Mucosa of gallbladder (tissue), 1 donor: ENCODE measurements around the gene MYH7. TPM values are rescaled to one million over a fixed set of nuclear protein-coding genes. Genes with fewer than 3 reads are reported as not detected.
"Not testable (repeated sequence)": the region's sequence is repeated elsewhere in the genome, so short reads cannot be mapped to it uniquely, and the experiment has no call there.

ENCODE experiments used
- DNase-seq: peaks from one replicate; pipeline ENCODE4 v3.0.0-alpha.2; 2020; ENCODE audit warnings: low spot score
- total RNA-seq: library from RNA; stranded (reverse); gene quantifications from one replicate; pipeline ENCODE4 v1.2.1, GENCODE V29; 2021
- donor health status: DM: no; HTN: no; CAD: no.

The MYH7 gene
- total RNA-seq, 1 donor from 2014 or later: 0.12 TPM

GRCh38 chr14:23387916-23388882 is 47.3 kb downstream of the MYH7 start:
- no peak for DNase-seq

GRCh38 chr14:23386999-23387398 is 48.5 kb downstream of the MYH7 start:
- no peak for DNase-seq

DNA sequence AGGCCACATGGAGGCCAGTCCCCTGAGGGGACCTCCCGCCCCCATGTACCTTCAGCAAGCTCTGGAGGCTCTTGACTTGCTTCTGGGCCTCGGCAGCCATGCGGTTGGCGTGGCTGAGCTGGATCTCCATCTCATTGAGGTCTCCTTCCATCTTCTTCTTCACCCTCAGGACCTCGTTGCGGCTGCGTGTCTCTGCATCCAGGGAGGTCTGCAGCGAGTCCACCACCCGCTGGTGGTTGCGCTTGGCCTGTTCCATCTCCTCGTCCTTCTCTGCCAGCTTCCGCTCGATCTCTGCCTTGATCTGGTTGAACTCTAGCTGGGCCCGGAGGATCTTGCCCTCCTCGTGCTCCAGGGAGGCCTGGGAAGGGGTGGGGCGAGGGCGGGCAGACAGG is 49.2 kb downstream of the MYH7 start:
- not testable (repeated sequence) for DNase-seq

DNA sequence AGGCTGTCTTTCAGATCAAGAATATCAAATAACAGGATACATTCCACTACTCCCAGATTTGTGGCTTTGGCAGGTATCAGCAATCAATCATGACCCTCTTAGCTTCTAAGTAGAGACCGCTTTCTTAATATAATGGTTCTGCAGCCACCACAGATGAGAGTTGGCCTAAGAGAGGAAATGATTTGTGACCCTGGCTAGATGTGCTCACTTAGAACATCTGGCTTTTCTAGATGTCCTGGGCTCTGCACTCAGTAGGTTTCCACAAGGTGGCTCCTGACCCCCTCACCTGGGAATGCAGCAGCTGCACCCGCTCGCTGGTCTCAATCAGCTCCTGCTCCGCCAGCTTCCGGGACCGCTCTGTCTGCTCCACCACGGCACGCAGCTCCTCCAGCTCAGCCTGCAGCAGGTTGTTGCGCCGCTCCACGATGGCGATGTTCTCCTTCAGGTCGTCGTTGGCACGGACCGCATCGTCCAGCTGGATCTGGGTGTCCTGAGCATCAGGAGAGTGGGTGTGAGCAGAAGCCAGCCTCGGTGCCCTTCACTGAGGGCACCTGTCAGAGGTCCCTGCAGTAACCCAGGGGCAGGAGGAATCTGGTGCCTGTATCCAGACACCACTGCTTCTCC is 49.7 kb downstream of the MYH7 start:
- no peak for DNase-seq

DNA sequence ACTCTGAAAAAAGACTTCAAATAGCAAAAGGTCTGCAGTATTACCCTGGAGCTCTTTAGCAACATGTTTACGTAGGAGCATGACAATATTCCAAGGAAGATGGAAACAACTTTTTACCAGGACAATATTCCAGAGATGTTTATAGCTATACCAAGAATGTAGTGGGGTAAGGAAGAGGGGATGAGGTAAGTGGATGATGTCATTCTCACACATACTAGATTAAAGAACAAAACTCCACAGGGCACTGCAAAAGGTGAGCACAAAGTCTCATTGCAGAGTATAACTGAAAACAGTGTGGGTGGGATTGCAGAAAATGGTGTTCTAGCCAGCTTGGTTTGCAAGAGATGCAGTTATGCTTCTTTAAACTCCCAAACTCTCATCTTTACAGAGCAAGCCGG is 50.2 kb downstream of the MYH7 start:
- no peak for DNase-seq

DNA sequence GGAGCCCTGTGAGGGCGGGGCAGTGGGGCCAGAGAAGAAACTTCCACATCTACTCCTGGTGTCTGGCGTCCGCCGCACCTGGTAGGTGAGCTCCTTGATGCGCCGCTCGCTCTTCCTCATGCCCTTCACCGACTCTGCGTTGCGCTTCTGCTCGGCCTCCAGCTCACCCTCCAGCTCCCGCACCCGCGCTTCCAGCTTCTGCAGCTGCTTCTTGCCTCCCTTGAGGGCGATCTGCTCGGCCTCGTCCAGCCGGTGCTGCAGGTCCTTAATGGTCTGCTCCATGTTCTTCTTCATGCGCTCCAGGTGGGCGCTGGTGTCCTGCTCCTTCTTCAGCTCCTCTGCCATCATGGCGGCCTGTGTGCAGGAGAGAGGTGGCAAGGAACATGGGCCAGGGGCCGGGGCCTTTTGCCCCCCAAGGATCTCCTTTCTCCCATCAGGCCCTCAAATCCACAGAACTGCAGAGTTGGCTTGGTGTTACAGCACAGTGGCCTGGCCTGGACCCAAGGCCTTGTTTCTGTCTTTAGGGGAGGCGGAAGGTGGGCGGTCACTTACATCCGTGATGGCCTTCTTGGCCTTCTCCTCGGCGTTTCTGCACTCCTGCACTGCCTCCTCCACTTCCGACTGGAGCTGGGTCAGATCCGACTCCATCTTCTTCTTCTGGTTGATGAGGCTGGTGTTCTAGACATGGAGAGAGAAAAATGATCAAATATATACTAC is 50.9 kb downstream of the MYH7 start:
- DNase-seq: no peak

- DNase-seq: no peak
Measured at GRCh38 chr14:23382731-23383440, 52.6 kb downstream of the MYH7 start.

DNA sequence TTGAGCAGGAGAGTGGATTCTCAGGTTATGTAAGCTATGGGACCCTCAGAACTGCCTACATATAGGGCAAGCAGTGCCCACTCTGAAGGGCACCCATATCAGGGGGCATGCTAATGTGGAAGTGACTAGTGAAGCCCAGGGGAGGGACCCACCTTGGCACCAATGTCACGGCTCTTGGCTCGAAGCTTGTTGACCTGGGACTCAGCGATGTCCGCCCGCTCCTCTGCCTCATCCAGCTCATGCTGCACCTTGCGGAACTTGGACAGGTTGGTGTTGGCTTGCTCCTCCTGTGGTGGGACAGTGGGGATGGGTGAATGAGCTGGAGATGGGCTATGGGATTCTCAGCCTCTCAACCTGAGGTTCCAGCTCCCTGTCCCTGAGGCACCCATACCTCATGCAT is 53.2 kb downstream of the MYH7 start:
- DNase-seq: no peak

- no peak for DNase-seq
Measured at GRCh38 chr14:23381871-23382270, 53.6 kb downstream of the MYH7 start.

- no peak for DNase-seq
Measured at GRCh38 chr14:23380976-23381375, 54.5 kb downstream of the MYH7 start.

- DNase-seq: no peak
Measured at GRCh38 chr14:23380197-23380914, 55.1 kb downstream of the MYH7 start.

DNA sequence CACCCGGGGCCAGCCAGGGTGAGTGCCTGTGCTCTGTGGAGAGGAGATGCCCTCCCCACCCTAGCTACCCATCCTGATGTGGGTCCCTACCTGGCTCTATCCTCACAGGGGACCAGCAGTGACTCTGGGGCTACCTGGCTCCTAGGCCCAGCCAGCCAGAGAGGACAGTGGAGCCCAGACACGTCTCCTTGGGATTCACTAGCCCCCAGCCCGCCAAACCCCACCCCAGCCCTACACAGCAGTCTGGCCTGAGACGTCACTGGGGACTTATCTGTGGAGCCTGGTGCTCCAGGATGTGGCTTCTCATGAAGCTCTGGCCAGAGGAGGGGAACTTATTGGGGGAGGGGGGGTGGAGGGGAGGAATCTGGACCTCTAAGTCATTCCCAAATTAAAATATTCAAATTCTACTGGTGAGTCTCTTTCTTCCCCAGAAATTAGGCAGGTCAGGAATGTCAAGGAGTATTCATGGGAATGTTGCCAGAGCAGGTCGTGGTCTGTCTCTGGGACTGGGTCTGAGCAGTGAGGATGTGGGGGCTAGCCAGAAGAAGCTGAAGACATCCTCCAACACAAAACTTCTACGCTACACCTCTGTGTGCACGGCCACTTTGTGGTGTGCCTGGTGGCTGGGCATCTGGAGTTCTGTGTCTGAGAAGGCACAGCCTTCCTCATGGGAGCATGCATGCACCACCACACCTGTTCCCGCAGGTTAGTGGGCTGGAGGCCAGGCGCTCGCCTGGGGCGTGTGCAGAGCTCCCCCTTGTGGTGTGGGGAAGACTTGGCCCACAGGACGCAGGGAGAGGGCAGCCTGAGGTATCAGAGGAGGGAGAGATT is 55.9 kb downstream of the MYH7 start:
- peak; percentile 59 for DNase-seq

- no peak for DNase-seq
Measured at GRCh38 chr14:23378612-23379220, 56.7 kb downstream of the MYH7 start.

DNA sequence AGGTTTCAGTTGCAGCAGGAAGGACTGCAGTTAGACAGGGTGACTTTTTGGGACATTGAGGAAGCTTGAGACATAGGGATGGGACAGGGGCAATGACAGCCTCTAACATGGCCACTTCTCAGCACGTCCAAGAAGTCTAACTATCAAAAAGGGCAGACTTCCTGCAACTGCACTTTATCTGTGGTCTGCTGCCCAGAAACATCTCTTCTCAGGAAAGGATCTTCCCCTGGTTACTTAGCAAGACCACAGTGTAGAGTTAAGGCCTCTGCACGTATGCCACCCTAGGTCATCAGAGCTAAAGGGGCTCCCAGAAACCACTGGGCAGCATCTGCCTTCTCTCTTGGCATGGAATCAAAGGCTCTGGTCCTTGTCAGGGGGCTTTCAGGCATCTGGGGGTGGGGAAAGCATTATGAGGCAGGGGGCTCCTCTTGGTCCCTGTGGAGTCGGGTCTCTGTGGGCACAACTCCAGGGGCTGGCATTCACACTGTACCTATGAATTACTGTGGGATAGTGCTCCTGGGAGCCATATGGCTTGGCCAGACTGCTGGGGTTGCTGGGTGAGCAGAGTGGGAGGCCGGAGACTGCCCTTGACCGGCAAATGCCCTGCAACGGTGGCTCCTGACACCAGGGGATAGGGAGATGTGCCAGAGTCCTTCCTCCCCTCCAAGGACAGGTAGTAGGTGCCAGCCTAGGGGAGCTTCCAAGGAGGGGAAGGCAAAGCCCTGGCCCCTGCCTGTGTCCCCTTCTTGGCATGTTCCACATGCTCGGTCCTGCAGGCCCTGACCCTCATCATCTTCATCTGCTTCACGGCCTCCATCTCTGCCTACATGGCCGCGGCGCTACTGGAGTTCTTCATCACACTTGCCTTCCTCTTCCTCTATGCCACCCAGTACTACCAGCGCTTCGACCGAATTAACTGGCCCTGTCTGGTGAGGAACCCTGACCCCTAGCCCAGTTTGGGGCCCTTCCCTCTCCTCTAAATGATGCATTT is 57.6 kb downstream of the MYH7 start:
- no peak for DNase-seq

- DNase-seq: no peak
Measured at GRCh38 chr14:23377198-23377550, 58.3 kb downstream of the MYH7 start.

GRCh38 chr14:23376482-23377197 is 58.8 kb downstream of the MYH7 start, which contains the start of gene CMTM5:
TSS of gene CMTM5 (plus strand) at chr14:23377046. CDS start at chr14:23377252, 206 bp downstream.
- DNase-seq: no peak

DNA sequence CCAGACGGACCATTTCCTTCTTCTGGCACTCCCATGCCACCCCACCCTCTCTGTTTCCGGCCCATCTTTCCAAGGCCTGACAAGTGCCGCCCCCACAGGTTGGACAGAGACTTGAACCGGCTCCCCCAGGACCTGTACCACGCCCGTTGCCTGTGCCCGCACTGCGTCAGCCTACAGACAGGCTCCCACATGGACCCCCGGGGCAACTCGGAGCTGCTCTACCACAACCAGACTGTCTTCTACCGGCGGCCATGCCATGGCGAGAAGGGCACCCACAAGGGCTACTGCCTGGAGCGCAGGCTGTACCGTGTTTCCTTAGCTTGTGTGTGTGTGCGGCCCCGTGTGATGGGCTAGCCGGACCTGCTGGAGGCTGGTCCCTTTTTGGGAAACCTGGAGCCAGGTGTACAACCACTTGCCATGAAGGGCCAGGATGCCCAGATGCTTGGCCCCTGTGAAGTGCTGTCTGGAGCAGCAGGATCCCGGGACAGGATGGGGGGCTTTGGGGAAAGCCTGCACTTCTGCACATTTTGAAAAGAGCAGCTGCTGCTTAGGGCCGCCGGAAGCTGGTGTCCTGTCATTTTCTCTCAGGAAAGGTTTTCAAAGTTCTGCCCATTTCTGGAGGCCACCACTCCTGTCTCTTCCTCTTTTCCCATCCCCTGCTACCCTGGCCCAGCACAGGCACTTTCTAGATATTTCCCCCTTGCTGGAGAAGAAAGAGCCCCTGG is 59.8 kb downstream of the MYH7 start:
- DNase-seq: no peak
